SHP77 (cell line): Measurements from ENCODE around the gene GFOD2.

Source experiments
- DNase-seq, 2 experiments: peaks; one replicate each; lab custom pipeline; 2025; lab: John Stamatoyannopoulos, UW

GFOD2 gene

GRCh38 chr16:67657751-67658518 is 61.2 kb downstream of the GFOD2 start:
- no peak for DNase-seq

GRCh38 chr16:67657017-67657608 is 62.0 kb downstream of the GFOD2 start:
- no peak for DNase-seq

GRCh38 chr16:67656344-67657016 is 62.6 kb downstream of the GFOD2 start:
- no peak for DNase-seq

GRCh38 chr16:67655363-67655762 is 63.8 kb downstream of the GFOD2 start:
- no peak for DNase-seq

GRCh38 chr16:67654403-67654911 is 64.7 kb downstream of the GFOD2 start:
- no peak for DNase-seq

- no peak for DNase-seq
Observed at GRCh38 chr16:67653789-67654402, 65.2 kb downstream of the GFOD2 start.

- no peak for DNase-seq
Observed at GRCh38 chr16:67653128-67653788, 65.9 kb downstream of the GFOD2 start.

GRCh38 chr16:67652578-67653127 is 66.5 kb downstream of the GFOD2 start:
- peak in 1 of 2 experiments; percentile 9 for DNase-seq

- no peak for DNase-seq
Observed at GRCh38 chr16:67651847-67652246, 67.3 kb downstream of the GFOD2 start.

- no peak for DNase-seq
Observed at GRCh38 chr16:67651039-67651438, 68.1 kb downstream of the GFOD2 start.

- DNase-seq: no peak
Observed at GRCh38 chr16:67650023-67650422, 69.1 kb downstream of the GFOD2 start.

- DNase-seq: no peak
Observed at GRCh38 chr16:67649494-67649931, 69.6 kb downstream of the GFOD2 start.

- no peak for DNase-seq
Observed at GRCh38 chr16:67648764-67649407, 70.2 kb downstream of the GFOD2 start.

GRCh38 chr16:67648088-67648763 is 70.9 kb downstream of the GFOD2 start:
- no peak for DNase-seq

- no peak for DNase-seq
Observed at GRCh38 chr16:67647681-67648080, 71.4 kb downstream of the GFOD2 start.

GRCh38 chr16:67647111-67647651 is 71.9 kb downstream of the GFOD2 start:
- DNase-seq: no peak

- DNase-seq: no peak
Observed at GRCh38 chr16:67645397-67646121, 73.6 kb downstream of the GFOD2 start.

GRCh38 chr16:67644038-67644437 is 75.1 kb downstream of the GFOD2 start:
- DNase-seq: no peak
